ENCODE measurements around the gene GGNBP2. TPM values are rescaled to one million over a fixed set of nuclear protein-coding genes. Genes with fewer than 3 reads are reported as not detected.

Gene GGNBP2
- polyA plus RNA-seq, 1 experiment: 73.7 TPM

GRCh38 chr17:36509272-36509985, 35.3 kb upstream of the GGNBP2 start:
- H3K36me3 ChIP-seq (ENCODE audit: control insufficient read depth, insufficient read depth, low read length): peaks cover 25% of the 10 kb centered on the region
- H3K27me3 ChIP-seq (ENCODE audit: control insufficient read depth, insufficient read depth, low read length): no peaks in the 10 kb centered on the region
- CTCF ChIA-PET: interaction anchor here (0.6 kb wide), 1 partner anchor 24 kb away, joined by 3 read pairs; no protein-coding TSS in a partner anchor
- POLR2A ChIA-PET: no interaction called here
- no peak for TF ChIP-seq CTCF (IDR thresholded peaks at IDR 0.05; ENCODE audit: insufficient read depth, low read depth, low read length)
- H3K4me3 ChIP-seq (ENCODE audit: low read depth, low read length): no peak overlapping the region
- no peak for DNase-seq (ENCODE audit: low read depth)

GRCh38 chr17:36510636-36511035, 34.1 kb upstream of the GGNBP2 start:
- H3K4me3 ChIP-seq (ENCODE audit: low read depth, low read length): no peak overlapping the region
- H3K36me3 ChIP-seq (ENCODE audit: control insufficient read depth, insufficient read depth, low read length): peaks cover 22% of the 10 kb centered on the region

GRCh38 chr17:36511216-36511615, 33.5 kb upstream of the GGNBP2 start:
- no peak for TF ChIP-seq CTCF (IDR thresholded peaks at IDR 0.05; ENCODE audit: insufficient read depth, low read depth, low read length)
- ChIA-PET CTCF (no interaction called here), POLR2A (no interaction called here)
- Histone ChIP-seq H3K36me3 (ENCODE audit: control insufficient read depth, insufficient read depth, low read length) (peaks cover 23% of the 10 kb centered on the region), H3K27me3 (ENCODE audit: control insufficient read depth, insufficient read depth, low read length) (no peaks in the 10 kb centered on the region), H3K4me3 (ENCODE audit: low read depth, low read length) (no peak overlapping the region)
- no peak for DNase-seq (ENCODE audit: low read depth)

More at GRCh38 chr17:36510636-36511035, 34.1 kb upstream of the GGNBP2 start:
- DNase-seq (ENCODE audit: low read depth): no peak
- TF ChIP-seq CTCF (IDR thresholded peaks at IDR 0.05; ENCODE audit: insufficient read depth, low read depth, low read length): no peak
- ChIA-PET POLR2A (no interaction called here), CTCF (no interaction called here)
- H3K27me3 ChIP-seq (ENCODE audit: control insufficient read depth, insufficient read depth, low read length): no peaks in the 10 kb centered on the region

- CTCF ChIA-PET: interaction anchor here (1.0 to 1.3 kb wide), 2 partner anchors 17 to 21 kb away, joined by 3 read pairs; no protein-coding TSS in a partner anchor
- no peak for DNase-seq (ENCODE audit: low read depth)
- H3K36me3 ChIP-seq (ENCODE audit: control insufficient read depth, insufficient read depth, low read length): peaks cover 23% of the 10 kb centered on the region
- no peaks in the 10 kb centered on the region for H3K27me3 ChIP-seq (ENCODE audit: control insufficient read depth, insufficient read depth, low read length)
- no peak overlapping the region for H3K4me3 ChIP-seq (ENCODE audit: low read depth, low read length)
- TF ChIP-seq CTCF (IDR thresholded peaks at IDR 0.05; ENCODE audit: insufficient read depth, low read depth, low read length): no peak
- POLR2A ChIA-PET: no interaction called here
Measured at GRCh38 chr17:36512641-36513040, 32.1 kb upstream of the GGNBP2 start.

- no peaks in the 10 kb centered on the region for H3K27me3 ChIP-seq (ENCODE audit: control insufficient read depth, insufficient read depth, low read length)
- peaks cover 23% of the 10 kb centered on the region for H3K36me3 ChIP-seq (ENCODE audit: control insufficient read depth, insufficient read depth, low read length)
- ChIA-PET CTCF (no interaction called here), POLR2A (no interaction called here)
- TF ChIP-seq CTCF (IDR thresholded peaks at IDR 0.05; ENCODE audit: insufficient read depth, low read depth, low read length): no peak
- DNase-seq (ENCODE audit: low read depth): no peak
- no peak overlapping the region for H3K4me3 ChIP-seq (ENCODE audit: low read depth, low read length)
Measured at GRCh38 chr17:36514856-36515255, 29.9 kb upstream of the GGNBP2 start.
